HepG2 (cell line): ENCODE data around the gene PCDH12. TPM values are rescaled to one million over a fixed set of nuclear protein-coding genes. Genes with fewer than 3 reads are reported as not detected.

Experiments used
- AKAP8 ChIP-seq: sonication (generic); formaldehyde crosslinking; IDR thresholded peaks from 2 replicates; pipeline ENCODE4 v1.5.1; 2020; ENCODE audit warnings: mild to moderate bottlenecking, missing genetic modification reagents
- DNMT1 ChIP-seq: sonication (generic); formaldehyde crosslinking; IDR thresholded peaks from 2 replicates; pipeline ENCODE4 v1.5.1; 2020; ENCODE audit warnings: mild to moderate bottlenecking, missing genetic modification reagents
- ERF ChIP-seq: IDR thresholded peaks from 2 replicates; pipeline ENCODE4 v1.6.1; 2018; ENCODE audit warnings: missing biosample characterization, missing genetic modification reagents
- FOXM1 ChIP-seq: sonication (generic); formaldehyde crosslinking; IDR thresholded peaks from 2 replicates; pipeline ENCODE4 v1.5.0; 2020; ENCODE audit warnings: missing genetic modification reagents
- IRF2 ChIP-seq: IDR thresholded peaks from 2 replicates; pipeline ENCODE4 v1.6.1; 2018; ENCODE audit warnings: missing genetic modification reagents, missing compliant biosample characterization
- MATR3 ChIP-seq: sonication (generic); formaldehyde crosslinking; IDR thresholded peaks from 2 replicates; pipeline ENCODE4 v1.4.0; 2020; ENCODE audit warnings: missing genetic modification reagents
- MTF1 ChIP-seq: sonication (generic); formaldehyde crosslinking; IDR thresholded peaks from 2 replicates; pipeline ENCODE4 v1.5.0; 2020; ENCODE audit warnings: missing genetic modification reagents
- NFATC3 ChIP-seq: sonication (generic); formaldehyde crosslinking; IDR thresholded peaks from 2 replicates; pipeline ENCODE4 v1.5.1; 2020; ENCODE audit warnings: mild to moderate bottlenecking, missing genetic modification reagents
- NR3C1 ChIP-seq: sonication (generic); formaldehyde crosslinking; IDR thresholded peaks from 2 replicates; pipeline ENCODE4 v1.4.0; 2020; ENCODE audit warnings: missing genetic modification reagents
- PAWR ChIP-seq: sonication (generic); formaldehyde crosslinking; IDR thresholded peaks from 2 replicates; pipeline ENCODE4 v1.4.0; 2020; ENCODE audit warnings: missing genetic modification reagents, mild to moderate bottlenecking, borderline replicate concordance
- PREB ChIP-seq: sonication (generic); formaldehyde crosslinking; IDR thresholded peaks from 2 replicates; pipeline ENCODE4 v1.4.0; 2020; ENCODE audit warnings: missing genetic modification reagents
- RBAK ChIP-seq: sonication (generic); formaldehyde crosslinking; IDR thresholded peaks from 2 replicates; pipeline ENCODE4 v1.5.1; 2020; ENCODE audit warnings: mild to moderate bottlenecking, missing genetic modification reagents
- RXRA ChIP-seq: sonication (generic); formaldehyde crosslinking; IDR thresholded peaks from 2 replicates; pipeline ENCODE4 v1.5.1; 2020; ENCODE audit warnings: missing genetic modification reagents
- SKI ChIP-seq: fragments of 450-650 bp; IDR thresholded peaks from one replicate; pipeline ENCODE4 v1.6.1; 2018; ENCODE audit warnings: mild to moderate bottlenecking; ENCODE audit not compliant: partially characterized antibody
- USF2 ChIP-seq, 2 experiments: sonication (generic) in 1 of 2; formaldehyde crosslinking in 1 of 2; IDR thresholded peaks; 2 replicates each; pipeline versions ENCODE4 v1.5.1 to v1.6.1; 2011 to 2020; ENCODE audit warnings: borderline replicate concordance in 1 of 2, low read depth in 1 of 2, low read length in 1 of 2, mild to moderate bottlenecking in 1 of 2, missing genetic modification reagents in 1 of 2, moderate library complexity in 1 of 2
- ZKSCAN8 ChIP-seq: IDR thresholded peaks from 2 replicates; pipeline ENCODE4 v1.6.1; 2016; ENCODE audit warnings: borderline replicate concordance, missing genetic modification reagents, missing compliant biosample characterization
- ZNF136 ChIP-seq: sonication (generic); formaldehyde crosslinking; IDR thresholded peaks from 2 replicates; pipeline ENCODE4 v1.8.1; 2022; ENCODE audit warnings: low read depth, mild to moderate bottlenecking, moderate library complexity, missing genetic modification reagents
- ZNF274 ChIP-seq: sonication (generic); formaldehyde crosslinking; IDR thresholded peaks from 2 replicates; pipeline ENCODE4 v1.5.1; 2020; ENCODE audit warnings: mild to moderate bottlenecking, missing genetic modification reagents
- ZNF3 ChIP-seq: IDR thresholded peaks from 2 replicates; pipeline ENCODE4 v1.7.0; 2017; ENCODE audit warnings: inconsistent platforms
- ZNF687 ChIP-seq: sonication (generic); formaldehyde crosslinking; IDR thresholded peaks from 2 replicates; pipeline ENCODE4 v1.5.1; 2020; ENCODE audit warnings: mild to moderate bottlenecking, missing genetic modification reagents, moderate library complexity
- ZNF747 ChIP-seq: sonication (generic); formaldehyde crosslinking; IDR thresholded peaks from 2 replicates; pipeline ENCODE4 v1.8.1; 2023; ENCODE audit warnings: missing genetic modification reagents, mild to moderate bottlenecking, borderline replicate concordance
- ZNF792 ChIP-seq: IDR thresholded peaks from 2 replicates; pipeline ENCODE4 v1.6.1; 2016
- ZXDC ChIP-seq: sonication (generic); formaldehyde crosslinking; IDR thresholded peaks from 2 replicates; pipeline ENCODE4 v1.5.0; 2020; ENCODE audit warnings: mild to moderate bottlenecking, missing genetic modification reagents
- polyA plus RNA-seq, 8 experiments: library from polyadenylated mRNA; depleted of rRNA in 3 of 8; stranded (reverse) in 7 of 8; unstranded in 1 of 8; fragments of >200 nt; fragmentation: Illumina TruSeq in 4 of 8; extraction: Trizol in 4 of 8; gene quantifications; 2 replicates each; pipeline versions ENCODE4 v1.2.1 to v1.2.3, GENCODE V29; 2011 to 2016; ENCODE audit warnings: low read depth in 4 of 8, missing spikeins in 1 of 8, mixed read lengths in 1 of 8; ENCODE audit not compliant: insufficient read depth in 1 of 8
- total RNA-seq, 5 experiments: library from RNA; depleted of rRNA; stranded (reverse); fragments of >200 nt; fragmentation: Illumina TruSeq; extraction: Trizol; gene quantifications; 2 replicates each; pipeline ENCODE4 v1.2.3, GENCODE V29; 2016; ENCODE audit warnings: low read depth in 1 of 5

Gene PCDH12
- total and polyA plus RNA-seq, 2 of the 13 experiments (the other 11 are each of a cell fraction or from before 2014, with no cell fraction given) = not detected

- TF ChIP-seq ZNF687 (CRISPR knock-in tag) (peak; percentile 27; the same call in 1 of the 2 replicates), ZXDC (CRISPR knock-in tag) (no peak), PREB (CRISPR knock-in tag) (no peak), ERF (CRISPR knock-in tag) (no peak), ZNF136 (CRISPR knock-in tag) (no peak), ZNF747 (CRISPR knock-in tag) (no peak), MTF1 (CRISPR knock-in tag) (no peak), ZNF792 (CRISPR knock-in tag) (no peak), RBAK (CRISPR knock-in tag) (no peak), IRF2 (CRISPR knock-in tag) (no peak), ZKSCAN8 (CRISPR knock-in tag) (no peak), ZNF274 (CRISPR knock-in tag) (0 out of 2 replicates have a peak, but pooled peaks have one; percentile 35), NR3C1 (CRISPR knock-in tag) (no peak), RXRA (CRISPR knock-in tag) (no peak), NFATC3 (CRISPR knock-in tag) (0 out of 2 replicates have a peak, but pooled peaks have one; percentile 26), AKAP8 (no peak), DNMT1 (CRISPR knock-in tag) (no peak), USF2 (IDR thresholded peaks at IDR 0.05; ENCODE audit: low read depth, low read length) (no peak), USF2 (CRISPR knock-in tag; IDR thresholded peaks at IDR 0.05; ENCODE audit: borderline replicate concordance) (peak; percentile 68; the same call in 1 of the 2 replicates), PAWR (CRISPR knock-in tag) (no peak), MATR3 (CRISPR knock-in tag) (no peak), SKI (no peak), ZNF3 (CRISPR knock-in tag) (no peak), FOXM1 (CRISPR knock-in tag) (no peak)
These were observed 2.0 kb upstream of the PCDH12 start (continued) for GRCh38 chr5:141960018-141960417.
